ENCODE results near the gene MDN1.

DNA sequence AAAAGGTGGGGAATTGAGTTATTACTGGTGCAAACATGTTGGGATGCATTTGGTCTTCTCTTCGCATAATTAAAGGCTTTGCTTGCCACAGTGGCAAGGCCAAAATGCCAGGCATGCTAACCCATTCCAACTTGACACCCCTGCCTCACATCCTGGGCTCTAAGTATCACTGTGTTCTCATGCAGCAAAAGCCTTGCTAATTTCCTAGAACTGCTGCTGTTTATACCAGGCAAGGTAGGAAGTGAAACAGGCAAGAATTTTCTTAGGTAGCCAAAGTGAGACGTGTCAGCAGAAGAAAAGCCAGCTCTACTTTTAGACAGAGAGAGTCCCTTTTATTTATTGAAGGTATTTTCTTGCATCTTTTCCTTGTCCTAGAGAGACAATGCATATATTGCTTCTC, 222.2 kb downstream of the MDN1 start:
- TF ChIP-seq YY1 (IDR thresholded peaks at IDR 0.05; ENCODE audit: insufficient read depth, insufficient read length): no peak
- no peak for TF ChIP-seq SUZ12 (IDR thresholded peaks at IDR 0.05; ENCODE audit: extremely low read depth, insufficient read depth, insufficient read length)
- TF ChIP-seq ZNF274 (IDR thresholded peaks at IDR 0.05; ENCODE audit: low read depth, low read length): no peak
